ENCODE data around the gene MPZL1. TPM values are rescaled to one million over a fixed set of nuclear protein-coding genes. Genes with fewer than 3 reads are reported as not detected.
"Not testable (repeated sequence)": the region's sequence is repeated elsewhere in the genome, so short reads cannot be mapped to it uniquely, and the experiment has no call there.

Gene MPZL1
- total RNA-seq, 4 donors from 2014 or later: 37.1 to 52.3 (median 39.9) TPM

DNA sequence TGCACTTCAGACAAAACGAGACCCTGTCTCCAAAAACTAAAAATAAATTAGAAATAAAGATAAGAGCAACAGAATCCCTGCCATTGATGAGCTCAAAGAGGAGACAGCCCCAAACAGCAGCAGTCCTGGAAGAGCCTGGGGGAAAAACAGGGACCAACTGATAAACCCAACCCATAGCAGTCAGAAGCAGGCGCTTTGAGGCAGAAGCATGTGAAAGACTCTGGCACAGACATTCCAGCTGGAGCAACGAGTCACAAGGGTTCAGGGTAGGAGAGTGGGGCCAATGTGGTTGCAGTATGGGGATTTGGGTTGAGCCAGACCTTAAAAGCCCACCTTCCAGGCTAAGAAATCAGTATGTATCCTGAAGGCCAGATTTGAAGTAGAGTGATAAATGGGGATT is 78.5 kb downstream of the MPZL1 start:
- H3K27ac ChIP-seq: no peak overlapping the region
- 48% methylated on average over 3 of the region's 3 CpGs for WGBS
- DNase-seq (ENCODE audit: low spot score in 2 of 2): no peak
- no peak for TF ChIP-seq POLR2AphosphoS5 (IDR thresholded peaks at IDR 0.05)
- no peak for TF ChIP-seq POLR2A (IDR thresholded peaks at IDR 0.05)
- TF ChIP-seq, protein P1, sequence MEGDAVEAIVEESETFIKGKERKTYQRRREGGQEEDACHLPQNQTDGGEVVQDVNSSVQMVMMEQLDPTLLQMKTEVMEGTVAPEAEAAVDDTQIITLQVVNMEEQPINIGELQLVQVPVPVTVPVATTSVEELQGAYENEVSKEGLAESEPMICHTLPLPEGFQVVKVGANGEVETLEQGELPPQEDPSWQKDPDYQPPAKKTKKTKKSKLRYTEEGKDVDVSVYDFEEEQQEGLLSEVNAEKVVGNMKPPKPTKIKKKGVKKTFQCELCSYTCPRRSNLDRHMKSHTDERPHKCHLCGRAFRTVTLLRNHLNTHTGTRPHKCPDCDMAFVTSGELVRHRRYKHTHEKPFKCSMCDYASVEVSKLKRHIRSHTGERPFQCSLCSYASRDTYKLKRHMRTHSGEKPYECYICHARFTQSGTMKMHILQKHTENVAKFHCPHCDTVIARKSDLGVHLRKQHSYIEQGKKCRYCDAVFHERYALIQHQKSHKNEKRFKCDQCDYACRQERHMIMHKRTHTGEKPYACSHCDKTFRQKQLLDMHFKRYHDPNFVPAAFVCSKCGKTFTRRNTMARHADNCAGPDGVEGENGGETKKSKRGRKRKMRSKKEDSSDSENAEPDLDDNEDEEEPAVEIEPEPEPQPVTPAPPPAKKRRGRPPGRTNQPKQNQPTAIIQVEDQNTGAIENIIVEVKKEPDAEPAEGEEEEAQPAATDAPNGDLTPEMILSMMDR (IDR thresholded peaks at IDR 0.05): no peak
- no peak for TF ChIP-seq EP300 (IDR thresholded peaks at IDR 0.05)
- no peak overlapping the region for H3K4me3 ChIP-seq
- no peaks in the 10 kb centered on the region for H3K36me3 ChIP-seq
- H3K27me3 ChIP-seq: no peaks in the 10 kb centered on the region
- H3K4me1 ChIP-seq: peaks cover 63% of the 10 kb centered on the region
- no peaks in the 10 kb centered on the region for H3K9me3 ChIP-seq

DNA sequence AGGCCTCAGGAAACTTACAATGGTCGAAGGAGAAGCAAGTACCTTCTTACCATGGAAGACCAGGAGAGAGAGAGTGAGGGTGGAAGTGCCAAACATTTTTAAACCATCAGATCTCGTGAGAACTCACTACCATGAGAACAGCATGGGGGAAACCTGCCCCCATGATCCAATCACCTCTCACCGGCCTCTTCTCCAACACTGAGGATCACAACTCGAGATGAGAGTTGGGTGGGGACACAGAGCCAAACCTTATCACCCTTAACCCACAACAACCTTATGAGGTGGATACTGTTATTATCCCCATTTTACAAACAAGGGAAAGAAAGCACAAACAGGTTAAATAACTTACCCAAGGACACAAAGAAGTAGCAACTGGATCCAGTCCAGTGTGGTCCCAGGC is 80.5 kb downstream of the MPZL1 start:
- no peaks in the 10 kb centered on the region for H3K27me3 ChIP-seq
- TF ChIP-seq POLR2AphosphoS5 (IDR thresholded peaks at IDR 0.05): no peak
- TF ChIP-seq, protein P1 (IDR thresholded peaks at IDR 0.05): no peak
- H3K4me1 ChIP-seq: peaks cover 45% of the 10 kb centered on the region
- no peak overlapping the region for H3K27ac ChIP-seq
- WGBS: 92% methylated on average over 4 of the region's 4 CpGs
- no peak for DNase-seq (ENCODE audit: low spot score in 2 of 2)
- no peak overlapping the region for H3K4me3 ChIP-seq
- no peaks in the 10 kb centered on the region for H3K9me3 ChIP-seq
- H3K36me3 ChIP-seq: no peaks in the 10 kb centered on the region

DNA sequence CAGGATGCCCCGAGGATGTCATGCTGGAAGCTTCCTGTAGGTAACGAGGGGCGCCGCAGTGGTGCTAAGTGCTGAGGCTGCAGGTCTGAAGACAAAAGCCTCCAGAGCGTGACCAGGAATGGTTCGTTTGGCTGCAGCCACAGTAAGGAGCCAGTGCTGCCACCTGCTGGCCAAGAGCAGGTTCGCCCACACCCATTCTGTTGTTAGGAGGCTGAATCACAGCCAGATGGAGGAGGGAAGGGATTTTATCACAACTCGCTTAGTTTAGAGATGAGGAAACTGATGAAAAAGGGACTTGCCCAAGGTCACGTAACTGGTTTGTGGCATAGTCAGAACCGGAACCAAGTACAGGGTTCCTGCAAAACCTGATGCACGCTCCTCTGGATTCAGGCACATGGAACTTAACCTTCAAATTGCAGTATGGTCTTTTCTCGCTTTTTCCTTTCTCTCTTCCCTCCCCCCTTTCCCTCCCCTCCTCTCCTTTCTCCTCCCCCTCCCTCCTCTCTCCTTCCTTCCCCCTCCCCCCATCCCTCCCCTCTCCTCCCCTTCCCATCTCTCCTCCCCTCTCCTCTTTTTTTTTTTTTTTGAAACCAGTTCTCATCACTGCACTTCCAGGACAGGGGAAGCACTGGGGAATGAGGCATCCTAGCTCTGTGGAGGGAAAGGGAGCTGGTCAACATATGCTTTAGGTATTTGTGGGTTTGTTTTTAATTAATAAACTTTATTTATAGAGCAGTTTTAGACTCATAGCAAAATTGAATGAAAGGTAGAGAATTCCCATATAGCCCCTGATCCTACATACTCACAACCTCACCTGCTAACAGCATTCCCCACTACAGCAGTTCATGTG is 81.8 kb downstream of the MPZL1 start:
- no peaks in the 10 kb centered on the region for H3K9me3 ChIP-seq
- DNase-seq (ENCODE audit: low spot score in 2 of 2): peak; percentile 94
- H3K36me3 ChIP-seq: no peaks in the 10 kb centered on the region
- peaks cover 32% of the 10 kb centered on the region for H3K4me1 ChIP-seq
- no peak overlapping the region for H3K27ac ChIP-seq
- TF ChIP-seq EP300 (IDR thresholded peaks at IDR 0.05) (no peak), POLR2AphosphoS5 (IDR thresholded peaks at IDR 0.05) (peak in 2 of 3 donors; percentile 39 to 65)
- TF ChIP-seq, protein P1 (IDR thresholded peaks at IDR 0.05): peak; percentile 88 to 93
- no peak overlapping the region for H3K4me3 ChIP-seq
- H3K27me3 ChIP-seq: no peaks in the 10 kb centered on the region
- WGBS: 6% methylated on average over 12 of the region's 12 CpGs

DNA sequence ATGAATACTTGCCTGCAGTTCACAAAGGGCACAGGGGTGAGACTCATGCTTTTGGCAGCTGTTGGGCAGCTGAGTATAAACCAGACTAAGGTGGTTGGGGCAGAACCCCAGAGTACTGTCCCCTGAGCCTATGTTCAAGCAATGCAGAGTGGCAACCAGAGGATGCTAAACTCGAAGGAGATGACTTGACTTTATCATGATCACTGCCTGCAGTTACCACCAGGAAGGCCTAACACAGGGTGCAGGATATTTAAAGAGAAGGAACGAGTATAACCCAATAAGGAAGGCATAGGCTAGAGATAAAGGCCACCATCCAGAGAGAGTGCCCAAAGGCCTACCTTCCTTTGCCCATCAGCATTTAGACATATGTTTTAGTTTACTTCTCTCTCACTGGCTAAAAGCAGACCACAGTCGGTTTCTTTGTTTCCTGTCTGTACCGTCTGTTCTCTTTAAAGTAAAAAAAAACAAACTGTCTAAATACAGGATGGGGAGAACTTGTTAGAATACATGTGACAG is 83.3 kb downstream of the MPZL1 start:
- Histone ChIP-seq H3K4me3 (no peak overlapping the region), H3K27me3 (no peaks in the 10 kb centered on the region), H3K36me3 (no peaks in the 10 kb centered on the region), H3K4me1 (peaks cover 18% of the 10 kb centered on the region), H3K9me3 (no peaks in the 10 kb centered on the region), H3K27ac (no peak overlapping the region)
- DNase-seq (ENCODE audit: low spot score in 2 of 2): no peak
- TF ChIP-seq, protein P1 (IDR thresholded peaks at IDR 0.05): no peak
- TF ChIP-seq EP300 (IDR thresholded peaks at IDR 0.05) (no peak), POLR2A (IDR thresholded peaks at IDR 0.05) (no peak), POLR2AphosphoS5 (IDR thresholded peaks at IDR 0.05) (no peak)
- 75% methylated on average over 4 of the region's 4 CpGs for WGBS

DNA sequence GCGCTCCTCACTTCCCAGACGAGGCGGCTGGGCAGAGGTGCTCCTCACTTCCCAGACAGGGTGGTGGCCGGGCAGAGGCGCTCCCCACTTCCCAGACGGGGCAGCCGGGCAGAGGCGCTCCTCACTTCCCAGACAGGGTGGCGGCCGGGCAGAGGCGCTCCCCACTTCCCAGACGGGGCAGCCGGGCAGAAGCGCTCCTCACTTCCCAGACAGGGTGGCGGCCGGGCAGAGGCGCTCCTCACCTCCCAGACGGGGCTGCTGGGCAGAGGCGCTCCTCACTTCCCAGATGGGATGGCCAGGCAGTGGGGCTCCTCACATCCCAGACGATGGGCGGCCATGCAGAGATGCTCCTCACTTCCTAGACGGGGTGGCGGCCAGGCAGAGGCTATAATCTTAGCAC is 84.5 kb downstream of the MPZL1 start:
- H3K9me3 ChIP-seq; H3K4me3 ChIP-seq; H3K27me3 ChIP-seq; DNase-seq (ENCODE audit: low spot score in 2 of 2); H3K36me3 ChIP-seq; H3K27ac ChIP-seq: not testable (repeated sequence)
- H3K4me1 ChIP-seq: peaks cover 13% of the 10 kb centered on the region
- WGBS: 89% methylated on average over 9 of the region's 23 CpGs

DNA sequence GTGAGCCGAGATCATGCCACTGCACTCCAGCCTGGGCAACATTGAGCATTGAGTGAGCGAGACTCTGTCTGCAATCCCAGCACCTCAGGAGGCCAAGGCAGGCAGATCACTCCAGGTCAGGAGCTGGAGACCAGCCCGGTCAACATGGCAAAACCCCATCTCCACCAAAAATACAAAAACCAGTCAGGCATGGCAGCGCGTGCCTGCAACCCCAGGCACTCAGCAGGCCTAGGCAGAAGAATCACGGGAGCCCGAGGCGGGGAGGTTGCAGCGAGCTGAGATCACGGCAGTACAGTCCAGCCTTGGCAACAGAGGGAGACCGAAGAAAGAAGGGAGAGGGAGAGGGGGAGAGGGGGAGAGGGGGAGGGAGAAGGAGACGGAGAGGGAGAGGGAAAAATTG is 84.9 kb downstream of the MPZL1 start:
- not testable (repeated sequence) for H3K4me3 ChIP-seq; H3K9me3 ChIP-seq; H3K36me3 ChIP-seq; H3K27ac ChIP-seq; H3K27me3 ChIP-seq; DNase-seq (ENCODE audit: low spot score in 2 of 2)
- peaks cover 13% of the 10 kb centered on the region for H3K4me1 ChIP-seq
- 87% methylated on average over 12 of the region's 12 CpGs for WGBS
